Activated CD4-positive, alpha-beta T cell treated with anti-CD3 and anti-CD28 coated beads for 24 hours (primary cell): Measurements from ENCODE around the gene GFRA1.

Experiments used
- DNase-seq, 2 donors: peaks; one replicate each; pipeline ENCODE4 v3.0.0-alpha.2; 2020; ENCODE audit warnings: low read depth in 2 of 2

Gene GFRA1

GRCh38 chr10:116272440-116273283 is at the start of gene GFRA1:
Gene GFRA1 (minus strand): TSS chr10:116273206. CDS start chr10:116272029, 1,177 bp downstream.
- DNase-seq: no peak

GRCh38 chr10:116316503-116316902 is 43.5 kb upstream of the GFRA1 start:
- DNase-seq: no peak

- no peak for DNase-seq
Observed at GRCh38 chr10:116312548-116312947, 39.5 kb upstream of the GFRA1 start.

- no peak for DNase-seq
Observed at GRCh38 chr10:116311706-116312490, 38.9 kb upstream of the GFRA1 start.

- DNase-seq: no peak
Observed at GRCh38 chr10:116311016-116311415, 38.0 kb upstream of the GFRA1 start.

GRCh38 chr10:116307455-116307854 is 34.4 kb upstream of the GFRA1 start:
- no peak for DNase-seq

- DNase-seq: no peak
Observed at GRCh38 chr10:116306847-116307246, 33.8 kb upstream of the GFRA1 start.

GRCh38 chr10:116304923-116305322 is 31.9 kb upstream of the GFRA1 start:
- DNase-seq: no peak

- DNase-seq: no peak
Observed at GRCh38 chr10:116300542-116300941, 27.5 kb upstream of the GFRA1 start.

GRCh38 chr10:116298586-116298985 is 25.6 kb upstream of the GFRA1 start:
- no peak for DNase-seq

- no peak for DNase-seq
Observed at GRCh38 chr10:116296291-116296721, 23.3 kb upstream of the GFRA1 start.

GRCh38 chr10:116292493-116292892 is 19.5 kb upstream of the GFRA1 start:
- DNase-seq: no peak

- no peak for DNase-seq
Observed at GRCh38 chr10:116289652-116290051, 16.6 kb upstream of the GFRA1 start.

- no peak for DNase-seq
Observed at GRCh38 chr10:116287906-116288501, 15.0 kb upstream of the GFRA1 start.

GRCh38 chr10:116286626-116287200 is 13.7 kb upstream of the GFRA1 start:
- no peak for DNase-seq

- no peak for DNase-seq
Observed at GRCh38 chr10:116281775-116282174, 8.8 kb upstream of the GFRA1 start.

- no peak for DNase-seq
Observed at GRCh38 chr10:116278846-116279245, 5.8 kb upstream of the GFRA1 start.

- no peak for DNase-seq
Observed at GRCh38 chr10:116276981-116277380, 4.0 kb upstream of the GFRA1 start.

GRCh38 chr10:116274064-116274904 is 1.3 kb upstream of the GFRA1 start:
- no peak for DNase-seq

- no peak for DNase-seq
Observed at GRCh38 chr10:116271593-116272439, 1.2 kb downstream of the GFRA1 start.
